B cell (primary cell): ENCODE measurements around the gene ADGRF5. TPM values are rescaled to one million over a fixed set of nuclear protein-coding genes. Genes with fewer than 3 reads are reported as not detected.

Experiments
- ATAC-seq: fragments of 200-7000 bp; cut with Tn5 transposase; one replicate; pipeline ENCODE4 v1.10.0; 2021; ENCODE audit warnings: low read depth, mild to moderate bottlenecking, moderate number of reproducible peaks, moderate library complexity
- CTCF ChIA-PET: fragments of 350-600 bp; sonication (Branson Sonifier 250); formaldehyde crosslinking; loops from one replicate; lab custom pipeline; 2021; ENCODE audit warnings: antibody characterized with exemption, inconsistent platforms; lab: Charles Lee
- POLR2A ChIA-PET: fragments of 350-600 bp; sonication (Branson Sonifier 250); formaldehyde crosslinking; loops from one replicate; lab custom pipeline; 2021; ENCODE audit warnings: antibody characterized with exemption; lab: Charles Lee
- DNase-seq: peaks from one replicate; pipeline ENCODE4 v3.0.0; 2013
- H2AFZ ChIP-seq: 2 replicates; pipeline ENCODE4 v1.6.1; 2012; ENCODE audit warnings: mild to moderate bottlenecking, low read depth, low read length; ENCODE audit not compliant: insufficient read depth, poor library complexity, severe bottlenecking
- H3K27ac ChIP-seq, 2 donors: 1 replicate in 1 of 2; 2 replicates in 1 of 2; pipeline ENCODE4 v1.5.1; 2012 to 2013; ENCODE audit warnings: low read length in 2 of 2, mild to moderate bottlenecking in 2 of 2, moderate library complexity in 1 of 2
- H3K27me3 ChIP-seq, 4 experiments: fragments of 200-600 bp in 1 of 4; sonication (generic) in 1 of 4; replicated peaks in 1 of 4; 1 replicate in 2 of 4; 2 replicates in 2 of 4; pipeline versions ENCODE4 v1.6.1 to v1.7.0; 2013 to 2016; ENCODE audit warnings: low read length in 3 of 4, mild to moderate bottlenecking in 2 of 4, mixed read lengths in 1 of 4, moderate library complexity in 1 of 4; ENCODE audit not compliant: insufficient read depth in 4 of 4, control insufficient read depth in 3 of 4; ENCODE audit errors: control extremely low read depth in 1 of 4
- H3K36me3 ChIP-seq, 2 experiments: replicated peaks in 1 of 2; 1 replicate in 1 of 2; 2 replicates in 1 of 2; pipeline versions ENCODE4 v1.6.1 to v1.7.1; 2013; ENCODE audit warnings: low read length in 1 of 2; ENCODE audit not compliant: insufficient read depth in 2 of 2, control insufficient read depth in 1 of 2; ENCODE audit errors: control extremely low read depth in 1 of 2, extremely low read depth in 1 of 2
- H3K4me1 ChIP-seq, 2 donors: fragments of 200-600 bp in 1 of 2; sonication (generic) in 1 of 2; 1 replicate in 1 of 2; 2 replicates in 1 of 2; pipeline versions ENCODE4 v1.5.1 to v1.6.1; 2013 to 2017; ENCODE audit warnings: low read length in 2 of 2; ENCODE audit not compliant: control insufficient read depth in 2 of 2, insufficient read depth in 2 of 2
- H3K4me2 ChIP-seq: replicated peaks from 2 replicates; pipeline ENCODE3; 2012; ENCODE audit warnings: mild to moderate bottlenecking, low read depth, low read length; ENCODE audit not compliant: poor library complexity, severe bottlenecking
- H3K4me3 ChIP-seq, 5 experiments: fragments of 200-600 bp in 1 of 5; sonication (generic) in 1 of 5; 1 replicate in 3 of 5; 2 replicates in 2 of 5; pipeline versions ENCODE4 v1.5.1 to v1.7.0; 2011 to 2016; ENCODE audit warnings: low read length in 4 of 5, mild to moderate bottlenecking in 4 of 5, low read depth in 2 of 5, control low read depth in 1 of 5, moderate library complexity in 1 of 5; ENCODE audit not compliant: insufficient read depth in 1 of 5; ENCODE audit errors: control extremely low read depth in 1 of 5, extremely low read depth in 1 of 5
- H3K79me2 ChIP-seq: fragments of 200-600 bp; sonication (generic); one replicate; pipeline ENCODE4 v1.6.0; 2016; ENCODE audit warnings: low read length; ENCODE audit not compliant: control insufficient read depth, insufficient read depth
- H3K9ac ChIP-seq: fragments of 200-600 bp; sonication (generic); 2 replicates; pipeline ENCODE4 v1.6.1; 2017; ENCODE audit warnings: mild to moderate bottlenecking, low read length, moderate library complexity
- H3K9me3 ChIP-seq, 3 donors: one replicate each; pipeline versions ENCODE4 v1.6.1 to v1.7.1; 2013; ENCODE audit warnings: low read length in 2 of 3; ENCODE audit not compliant: control insufficient read depth in 2 of 3, insufficient read depth in 1 of 3; ENCODE audit errors: control extremely low read depth in 1 of 3
- H4K20me1 ChIP-seq: 2 replicates; pipeline ENCODE4 v1.6.0; 2012; ENCODE audit warnings: mild to moderate bottlenecking, low read length; ENCODE audit not compliant: insufficient read depth, control insufficient read depth, poor library complexity, severe bottlenecking
- H3K27ac Mint-ChIP-seq: one replicate; pipeline ENCODE4 v1.8.0; 2021; ENCODE audit warnings: mixed read lengths
- H3K27me3 Mint-ChIP-seq: one replicate; pipeline ENCODE4 v1.8.0; 2021; ENCODE audit warnings: mixed read lengths
- H3K4me1 Mint-ChIP-seq: one replicate; pipeline ENCODE4 v1.8.0; 2021; ENCODE audit warnings: mixed read lengths
- H3K4me3 Mint-ChIP-seq: one replicate; pipeline ENCODE4 v1.8.0; 2021; ENCODE audit warnings: mixed read lengths
- H3K9me3 Mint-ChIP-seq: one replicate; pipeline ENCODE4 v1.8.0; 2022; ENCODE audit warnings: mixed read lengths; ENCODE audit not compliant: insufficient read depth
- CTCF ChIP-seq: fragments of 200-600 bp; IDR thresholded peaks from one replicate; pipeline ENCODE4 v1.8.0; 2022; ENCODE audit warnings: antibody characterized with exemption, mild to moderate bottlenecking
- EZH2 ChIP-seq: IDR thresholded peaks from 2 replicates; pipeline ENCODE4 v1.6.1; 2012; ENCODE audit warnings: borderline replicate concordance, low read depth, mild to moderate bottlenecking, moderate library complexity, low read length; ENCODE audit not compliant: insufficient read depth, poor library complexity, severe bottlenecking
- WGBS: methylation state at CpG from one replicate; pipeline ENCODE4 v1.1.5; 2013; ENCODE audit warnings: missing lambda C conversion rate; ENCODE audit not compliant: insufficient coverage; 5-methylcytosine and 5-hydroxymethylcytosine counted together
- intact Hi-C: fragments of 100-400 bp; cut with micrococcal nuclease; formaldehyde crosslinking; loops from one replicate; pipeline ENCODE4 v1.10.0; 2022
- polyA plus RNA-seq: library from polyadenylated mRNA; depleted of rRNA; stranded (reverse); fragments of >200 nt; gene quantifications from 2 replicates; pipeline ENCODE4 v1.2.3, GENCODE V29; 2012
- total RNA-seq, 2 donors: library from RNA; stranded (reverse); fragments of 120-200 nt in 1 of 2; gene quantifications; 1 replicate in 1 of 2; 2 replicates in 1 of 2; pipeline versions ENCODE4 v1.2.3 to v1.2.4, GENCODE V29; 2013 to 2022

ADGRF5 gene
- total and polyA plus RNA-seq, 2 donors (not counting 1 experiment from before 2014, with no cell fraction given) = not detected

DNA sequence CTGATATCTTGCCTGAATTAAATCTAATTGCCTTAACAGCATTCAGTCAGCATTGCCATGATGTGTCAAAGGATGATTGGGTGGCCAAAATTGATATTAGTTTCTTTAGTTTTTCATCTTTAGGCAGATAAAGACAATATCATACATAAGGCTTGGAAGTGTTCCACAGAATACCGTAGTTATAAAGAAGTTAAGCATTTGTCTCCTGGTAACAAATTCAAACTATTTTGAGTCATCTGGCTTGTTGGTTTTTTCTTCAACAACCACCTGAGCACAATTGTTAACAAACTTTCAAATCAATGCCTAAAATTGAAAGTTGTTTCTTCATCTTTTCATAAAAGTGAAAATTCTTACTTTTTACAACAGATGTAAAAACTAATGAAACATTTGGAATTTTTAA, 47.5 kb upstream of the ADGRF5 start:
- intact Hi-C loops = no loop called here
- Mint-ChIP-seq H3K27me3 (peaks cover 9% of the 10 kb centered on the region), H3K4me1 (no peaks in the 10 kb centered on the region), H3K27ac (no peak overlapping the region), H3K9me3 (no peaks in the 10 kb centered on the region), H3K4me3 (no peak overlapping the region)
- H3K4me3 ChIP-seq = no peak overlapping the region
- no peaks in the 10 kb centered on the region for H3K9me3 ChIP-seq
- no peaks in the 10 kb centered on the region for H4K20me1 ChIP-seq
- ATAC-seq = no peak
- POLR2A ChIA-PET = no interaction called here
- no peaks in the 10 kb centered on the region for H3K4me1 ChIP-seq
- H3K79me2 ChIP-seq = no peaks in the 10 kb centered on the region
- H2AFZ ChIP-seq = no peak overlapping the region
- no peak for DNase-seq
- no CpG with 5 or more reads among the region's 1 CpG for WGBS
- no peaks in the 10 kb centered on the region for H3K36me3 ChIP-seq
- no peak overlapping the region for H3K4me2 ChIP-seq
- TF ChIP-seq EZH2 (no peak), CTCF (no peak)
- no peaks in the 10 kb centered on the region for H3K27me3 ChIP-seq
- no peak overlapping the region for H3K9ac ChIP-seq
- H3K27ac ChIP-seq = no peak overlapping the region
- CTCF ChIA-PET = no interaction called here

GRCh38 chr6:46967826-46968349, 46.1 kb upstream of the ADGRF5 start:
- ATAC-seq (no peak), DNase-seq (no peak)
- H3K27ac Mint-ChIP-seq = no peak overlapping the region
- CTCF ChIA-PET = no interaction called here
- no peak overlapping the region for H2AFZ ChIP-seq
- H3K9ac ChIP-seq = no peak overlapping the region
- H3K4me1 ChIP-seq = no peaks in the 10 kb centered on the region
- H3K4me3 ChIP-seq = no peak overlapping the region
- no peak overlapping the region for H3K4me2 ChIP-seq
- H3K4me1 Mint-ChIP-seq = no peaks in the 10 kb centered on the region
- no peaks in the 10 kb centered on the region for H4K20me1 ChIP-seq
- no peaks in the 10 kb centered on the region for H3K9me3 ChIP-seq
- H3K79me2 ChIP-seq = no peaks in the 10 kb centered on the region
- no peak overlapping the region for H3K4me3 Mint-ChIP-seq
- H3K9me3 Mint-ChIP-seq = no peaks in the 10 kb centered on the region
- TF ChIP-seq EZH2 (no peak), CTCF (no peak)
- no peak overlapping the region for H3K27ac ChIP-seq
- intact Hi-C loops = no loop called here
- no peaks in the 10 kb centered on the region for H3K27me3 ChIP-seq
- H3K36me3 ChIP-seq = no peaks in the 10 kb centered on the region
- POLR2A ChIA-PET = no interaction called here
- peaks cover 9% of the 10 kb centered on the region for H3K27me3 Mint-ChIP-seq
